ENCODE results near the gene SLC8A1.

DNA sequence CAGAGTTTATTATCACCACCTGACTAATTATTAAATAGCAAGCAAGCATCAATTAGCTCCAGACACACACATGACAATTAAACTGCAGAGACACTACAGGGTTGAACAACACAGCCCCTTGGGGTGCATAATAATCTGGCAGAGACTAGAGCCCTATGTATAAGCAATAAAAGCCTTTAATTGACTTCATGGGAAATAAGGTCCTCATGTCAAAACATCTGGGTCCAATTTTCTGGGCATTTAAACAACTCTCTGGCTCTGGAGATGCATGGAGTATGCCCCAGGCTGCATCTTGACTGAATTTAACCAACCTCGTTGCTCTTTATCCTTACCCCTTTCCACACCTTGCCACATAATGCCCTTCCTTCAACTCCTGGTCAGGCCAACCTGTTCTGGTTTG is 402.1 kb downstream of the SLC8A1 start:
- TF ChIP-seq POLR2A (IDR thresholded peaks at IDR 0.05) = no peak
- TF ChIP-seq, protein P1, sequence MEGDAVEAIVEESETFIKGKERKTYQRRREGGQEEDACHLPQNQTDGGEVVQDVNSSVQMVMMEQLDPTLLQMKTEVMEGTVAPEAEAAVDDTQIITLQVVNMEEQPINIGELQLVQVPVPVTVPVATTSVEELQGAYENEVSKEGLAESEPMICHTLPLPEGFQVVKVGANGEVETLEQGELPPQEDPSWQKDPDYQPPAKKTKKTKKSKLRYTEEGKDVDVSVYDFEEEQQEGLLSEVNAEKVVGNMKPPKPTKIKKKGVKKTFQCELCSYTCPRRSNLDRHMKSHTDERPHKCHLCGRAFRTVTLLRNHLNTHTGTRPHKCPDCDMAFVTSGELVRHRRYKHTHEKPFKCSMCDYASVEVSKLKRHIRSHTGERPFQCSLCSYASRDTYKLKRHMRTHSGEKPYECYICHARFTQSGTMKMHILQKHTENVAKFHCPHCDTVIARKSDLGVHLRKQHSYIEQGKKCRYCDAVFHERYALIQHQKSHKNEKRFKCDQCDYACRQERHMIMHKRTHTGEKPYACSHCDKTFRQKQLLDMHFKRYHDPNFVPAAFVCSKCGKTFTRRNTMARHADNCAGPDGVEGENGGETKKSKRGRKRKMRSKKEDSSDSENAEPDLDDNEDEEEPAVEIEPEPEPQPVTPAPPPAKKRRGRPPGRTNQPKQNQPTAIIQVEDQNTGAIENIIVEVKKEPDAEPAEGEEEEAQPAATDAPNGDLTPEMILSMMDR (IDR thresholded peaks at IDR 0.05) = no peak
- TF ChIP-seq POLR2AphosphoS5 (IDR thresholded peaks at IDR 0.05) = no peak
